GM18868 (cell line): ENCODE measurements around the gene NRDC.
"Not testable (repeated sequence)": the region's sequence is repeated elsewhere in the genome, so short reads cannot be mapped to it uniquely, and the experiment has no call there.

Experiments
- ATAC-seq: cut with Tn5 transposase; IDR thresholded peaks from one replicate; pipeline ENCODE4 v1.9.1; 2021; ENCODE audit warnings: mild to moderate bottlenecking, moderate library complexity; ENCODE audit not compliant: unreplicated experiment

Gene NRDC

DNA sequence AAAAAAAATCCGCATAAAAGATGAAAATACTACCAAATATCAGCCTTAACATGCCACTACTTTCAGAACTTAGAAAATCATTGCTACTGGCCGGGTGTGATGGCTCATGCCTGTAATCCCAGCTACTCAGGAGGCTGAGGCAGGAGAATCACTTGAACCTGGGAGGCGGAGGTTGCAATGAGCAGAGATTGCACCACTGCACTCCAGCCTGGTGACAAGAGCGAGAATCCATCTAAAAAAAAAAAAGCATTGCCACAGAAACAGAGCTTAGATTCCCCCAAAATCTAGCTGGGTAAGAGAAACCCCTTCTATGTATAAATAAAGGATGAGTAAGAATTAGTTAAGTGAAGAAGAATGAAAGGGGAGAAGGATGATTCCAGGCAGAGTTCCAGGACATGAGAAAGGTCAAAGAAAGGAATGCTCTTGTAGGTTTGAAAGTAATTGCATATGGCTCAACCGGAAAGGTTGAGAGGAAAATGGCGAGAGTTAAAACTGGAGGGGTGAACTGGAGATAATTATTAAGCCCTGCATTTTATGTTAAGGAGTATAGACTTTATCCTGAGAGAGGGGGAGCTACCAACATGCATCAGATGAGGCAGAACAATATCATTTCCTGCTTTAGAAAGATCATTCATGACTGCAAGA lies 19.7 kb upstream of the NRDC start:
- ATAC-seq = no peak

DNA sequence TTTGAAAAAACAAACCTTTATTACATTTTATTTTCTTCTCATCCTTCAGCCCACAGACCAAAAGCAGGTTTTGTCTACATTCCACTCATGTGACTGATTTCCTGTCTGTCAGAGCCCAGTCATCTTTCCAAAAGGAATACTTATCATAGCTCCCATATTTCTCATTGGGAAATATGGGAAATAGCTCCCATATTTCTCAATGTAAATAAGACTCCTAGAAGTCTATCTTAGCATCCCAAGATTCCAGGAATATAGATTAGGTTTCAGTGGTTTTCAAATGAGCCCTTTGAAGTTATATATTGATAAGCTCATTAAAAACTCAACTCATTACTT lies 19.1 kb upstream of the NRDC start:
- ATAC-seq = no peak

DNA sequence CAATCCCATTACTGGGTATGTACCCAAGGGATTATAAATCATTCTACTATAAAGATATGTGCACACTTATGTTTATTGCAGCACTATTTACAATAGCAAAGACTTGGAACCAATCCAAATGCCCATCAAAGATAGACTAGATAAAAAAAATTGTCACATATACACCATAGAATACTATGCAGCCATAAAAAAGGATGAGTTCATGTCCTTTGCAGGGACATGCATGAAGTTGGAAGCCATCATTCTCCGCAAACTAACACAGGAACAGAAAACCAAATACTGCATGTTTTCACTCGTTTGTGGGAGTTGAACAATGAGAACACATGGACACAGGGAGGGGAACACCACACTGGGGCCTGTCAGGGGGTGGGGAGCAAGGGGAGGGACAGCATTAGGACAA lies 16.2 kb upstream of the NRDC start:
- ATAC-seq = not testable (repeated sequence)

DNA sequence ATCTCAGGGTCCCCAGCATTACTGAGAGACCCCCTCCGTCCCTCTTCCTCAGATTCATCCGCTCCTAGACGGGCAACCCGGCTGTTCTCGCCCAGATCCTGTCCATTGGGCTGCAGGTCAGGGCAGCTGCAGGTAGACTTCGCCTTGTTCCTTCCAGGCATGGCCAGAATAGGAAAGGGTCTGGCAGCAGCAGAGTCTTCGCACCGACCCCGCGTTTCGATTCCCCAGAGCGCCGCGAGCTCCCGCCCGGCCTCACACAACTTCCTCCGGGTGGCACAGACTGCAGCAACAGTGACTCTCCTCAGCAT lies 265 bp downstream of the NRDC start:
- ATAC-seq = no peak

DNA sequence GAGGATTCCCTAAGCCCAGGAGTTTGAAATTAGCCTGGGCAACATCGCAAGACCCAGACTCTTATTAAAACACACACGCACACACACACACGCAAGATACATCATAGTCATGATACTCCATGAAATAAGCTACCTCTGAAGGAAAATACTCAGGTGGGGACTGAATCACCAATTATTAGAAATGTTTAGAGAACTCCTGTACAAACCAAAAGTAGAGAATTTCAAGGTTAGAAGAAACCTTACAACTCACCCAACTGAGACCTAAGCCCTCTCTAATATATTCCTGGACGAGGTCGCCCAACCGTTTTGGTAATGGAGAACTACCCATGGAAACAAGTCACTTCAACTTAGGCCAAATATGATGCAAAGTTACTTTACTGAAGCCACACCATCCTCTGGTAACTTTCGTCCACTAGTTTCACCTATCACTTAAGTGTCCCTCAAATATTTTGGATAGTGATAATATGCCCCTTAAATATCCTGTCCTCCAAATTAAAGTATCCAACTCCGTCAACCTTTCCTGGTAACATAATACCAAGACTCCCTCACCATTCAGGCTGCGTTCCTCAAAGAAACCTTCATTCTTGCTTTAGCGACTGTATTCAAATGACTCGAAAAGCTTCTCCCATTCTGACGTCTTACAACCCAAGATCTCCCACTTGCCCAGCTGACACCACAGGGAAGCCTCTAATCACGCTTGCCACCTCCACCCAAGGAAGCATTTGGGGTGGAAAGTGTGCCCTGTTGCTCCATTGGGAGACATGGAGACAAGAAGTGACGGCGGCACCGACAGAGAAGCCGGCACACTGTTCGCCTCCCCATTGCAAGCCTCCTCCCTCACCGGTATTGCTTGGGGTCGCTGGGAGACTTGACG lies 856 bp downstream of the NRDC start:
- no peak for ATAC-seq

DNA sequence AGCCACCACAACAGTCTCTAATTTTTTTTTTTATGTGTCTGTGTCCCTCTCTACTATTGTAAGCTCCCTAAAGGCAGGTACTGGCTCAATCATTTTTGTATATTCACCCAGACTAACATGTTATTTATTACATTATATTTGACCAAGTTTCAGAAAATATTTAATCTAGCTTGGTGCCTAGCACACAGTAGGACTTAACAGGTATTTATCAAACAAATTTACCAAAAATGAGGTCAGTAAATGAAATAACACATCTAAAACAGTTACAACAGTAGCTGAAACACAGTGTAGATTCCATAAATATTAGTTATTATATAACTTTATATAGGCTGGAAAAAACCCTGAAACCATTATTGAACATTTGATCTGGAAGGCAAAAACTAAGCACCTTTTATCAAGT lies 2.7 kb downstream of the NRDC start:
- ATAC-seq = no peak

DNA sequence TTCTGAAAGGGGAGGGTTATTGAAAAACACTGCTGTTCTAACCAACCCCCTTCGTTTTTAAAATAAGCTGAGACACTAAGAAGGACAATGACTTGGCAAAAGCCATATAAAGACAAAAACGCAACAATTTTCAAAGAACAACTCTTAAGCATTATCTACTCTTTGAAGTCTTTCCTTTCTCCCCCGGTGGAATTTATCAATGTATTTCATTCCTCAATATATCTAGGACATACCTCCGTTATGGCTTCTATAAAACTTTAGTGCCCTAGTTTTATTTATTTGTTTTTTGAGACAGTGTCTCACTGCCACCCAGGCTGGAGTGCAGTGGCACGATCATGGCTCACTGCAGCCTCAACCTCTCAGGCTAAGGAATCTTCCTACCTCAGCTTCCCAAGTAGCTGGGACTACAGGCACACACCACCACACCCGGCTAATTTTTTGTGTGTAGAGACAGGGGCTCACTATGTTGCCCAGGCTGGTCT lies 3.2 kb downstream of the NRDC start:
- no peak for ATAC-seq

DNA sequence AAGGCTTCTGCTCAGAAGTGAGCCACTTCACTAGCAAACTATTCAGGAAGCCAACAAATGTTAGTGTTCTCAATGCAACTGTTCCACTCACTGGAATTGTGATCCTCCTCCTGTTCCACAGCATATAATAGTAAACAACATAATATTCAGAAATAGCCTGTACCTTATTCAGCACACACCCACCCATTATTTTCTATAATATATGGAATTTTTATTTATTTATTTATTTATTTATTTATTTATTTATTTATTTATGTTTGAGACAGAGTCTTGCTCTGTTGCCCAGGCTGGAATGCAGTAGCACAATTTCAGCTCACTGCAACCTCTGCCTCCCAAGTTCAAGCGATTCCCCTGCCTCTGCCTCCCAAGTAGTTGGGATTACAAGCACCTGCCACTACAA lies 5.3 kb downstream of the NRDC start:
- not testable (repeated sequence) for ATAC-seq

DNA sequence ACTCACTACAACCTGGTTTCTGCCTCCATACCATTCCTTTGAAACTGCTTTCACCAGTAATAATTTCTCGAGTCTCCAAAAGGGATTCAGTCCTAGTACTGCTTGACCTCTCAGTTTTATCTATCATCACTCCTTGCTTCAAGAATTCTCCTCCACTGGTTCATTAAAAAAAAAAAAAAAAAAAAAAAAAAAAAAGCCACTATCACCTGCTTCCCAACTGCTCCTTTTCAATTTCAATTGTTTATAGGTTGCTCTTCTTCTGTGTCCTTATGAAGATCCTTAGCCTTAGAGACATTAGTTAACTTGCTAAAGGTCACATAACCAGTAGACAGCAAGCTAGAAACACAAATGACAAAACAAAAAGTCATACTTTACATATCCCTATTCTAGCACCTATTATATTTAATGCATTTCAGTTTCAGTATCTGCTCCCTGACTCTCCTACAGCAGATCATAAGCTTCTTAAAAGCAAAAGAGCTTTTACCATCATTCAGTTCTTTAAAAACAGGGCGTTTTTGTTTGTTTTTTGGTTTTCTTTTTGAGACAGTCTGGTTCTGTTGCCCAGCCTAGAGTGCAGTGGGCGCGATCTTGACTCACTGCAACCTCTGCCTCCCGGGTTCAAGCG lies 7.1 kb downstream of the NRDC start:
- ATAC-seq = no peak

DNA sequence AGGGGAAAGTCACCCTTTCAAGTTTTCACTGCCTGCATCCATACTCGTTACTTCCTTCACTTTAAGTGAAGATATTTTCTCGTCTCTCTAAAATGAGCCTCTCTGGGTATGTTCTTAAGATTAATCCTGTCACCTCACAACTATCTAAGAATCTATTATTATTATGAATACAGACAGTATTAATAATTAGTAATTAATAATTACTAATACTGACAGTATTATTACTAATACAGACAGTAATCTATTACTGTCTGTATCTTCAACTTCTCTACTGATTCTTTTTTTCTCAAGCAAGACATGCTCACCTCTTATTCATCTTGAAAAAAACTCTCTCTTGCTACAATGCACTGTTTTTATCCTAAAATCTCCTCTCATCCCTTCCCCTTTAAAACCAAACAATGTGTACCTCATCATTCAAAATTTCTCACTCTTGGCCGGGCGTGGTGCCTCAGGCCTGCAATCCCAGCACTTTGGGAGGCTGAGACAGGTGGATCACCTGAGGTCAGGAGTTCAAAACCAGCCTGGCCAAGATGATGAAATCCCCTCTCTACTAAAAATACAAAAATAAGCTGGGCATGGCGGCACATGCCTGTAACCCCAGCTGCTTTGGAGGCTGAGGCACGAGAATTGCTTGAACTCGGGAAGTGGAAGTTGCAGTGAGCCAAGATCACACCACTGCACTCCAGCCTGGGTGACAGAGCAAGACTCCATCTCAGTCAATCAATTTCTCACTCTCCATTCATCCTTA lies 7.8 kb downstream of the NRDC start:
- no peak for ATAC-seq

DNA sequence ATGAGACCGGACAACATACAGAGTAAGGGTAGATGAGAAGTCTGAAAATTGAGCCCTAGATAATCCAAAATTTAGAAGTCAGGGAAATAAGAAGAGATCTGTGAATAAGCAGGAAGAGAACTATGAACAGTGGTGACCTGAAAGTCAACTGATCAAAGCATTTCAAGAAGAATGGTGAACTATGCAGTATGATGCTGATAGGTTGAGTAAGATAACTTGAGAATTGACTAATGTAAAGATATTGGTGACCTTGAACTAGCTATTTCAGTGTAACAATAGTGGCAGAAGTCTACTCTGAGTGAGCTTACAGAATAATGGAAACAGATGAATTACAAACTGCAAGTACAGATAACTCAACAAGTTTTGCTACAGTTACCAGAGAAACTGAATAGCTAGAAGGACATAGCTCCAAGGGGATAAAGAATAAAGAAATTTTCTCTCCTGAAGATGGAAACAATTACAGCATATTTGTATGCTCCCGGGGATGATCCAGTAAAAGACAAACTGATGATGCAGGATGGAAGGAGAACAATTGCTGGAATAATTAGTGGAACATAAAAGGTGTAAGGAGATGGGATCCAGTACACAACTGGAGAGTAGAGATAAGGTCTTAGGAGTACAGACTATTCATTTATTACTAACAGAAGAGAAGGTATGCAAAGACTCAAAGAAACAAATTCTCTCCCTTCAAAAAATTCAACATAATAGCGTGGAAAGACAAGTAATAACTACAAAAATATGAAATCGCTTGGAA lies 10.9 kb downstream of the NRDC start:
- no peak for ATAC-seq

DNA sequence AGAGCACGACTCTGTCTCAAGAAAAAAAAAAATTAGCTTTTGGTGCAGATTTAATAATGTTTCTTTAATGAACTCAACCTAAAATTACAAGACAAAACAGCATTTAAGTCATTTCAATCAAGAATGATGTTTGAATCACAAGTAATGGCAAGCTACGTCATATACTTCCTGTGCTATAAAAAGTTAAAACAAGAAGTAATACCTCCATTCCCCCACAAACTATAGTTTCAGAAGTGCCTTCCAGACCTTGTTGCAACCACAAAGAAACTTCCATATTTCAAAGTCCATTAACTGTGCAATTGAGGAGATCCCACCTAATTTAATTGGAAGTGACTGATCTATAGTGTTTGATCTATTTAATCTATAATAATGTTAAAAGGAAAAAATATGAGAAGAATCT lies 15.1 kb downstream of the NRDC start:
- peak; percentile 62 for ATAC-seq

DNA sequence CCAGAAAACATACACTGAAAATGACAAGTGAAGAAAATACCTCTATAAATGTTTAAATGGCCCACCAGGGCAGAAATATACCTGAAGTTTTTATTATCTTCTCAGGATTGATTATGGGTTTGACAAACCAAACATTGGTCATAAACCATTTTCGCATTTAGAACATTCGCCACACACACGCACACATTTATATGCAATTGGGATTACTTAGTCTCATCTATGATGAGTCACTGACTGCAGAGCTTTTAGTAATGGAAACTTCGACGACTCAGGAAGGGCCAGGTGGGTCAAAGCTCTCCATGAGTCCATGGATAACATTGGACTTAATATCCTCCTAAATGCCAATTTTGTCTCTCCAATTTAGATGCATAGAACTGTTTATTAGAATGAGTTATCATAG lies 16.9 kb downstream of the NRDC start:
- ATAC-seq = no peak

DNA sequence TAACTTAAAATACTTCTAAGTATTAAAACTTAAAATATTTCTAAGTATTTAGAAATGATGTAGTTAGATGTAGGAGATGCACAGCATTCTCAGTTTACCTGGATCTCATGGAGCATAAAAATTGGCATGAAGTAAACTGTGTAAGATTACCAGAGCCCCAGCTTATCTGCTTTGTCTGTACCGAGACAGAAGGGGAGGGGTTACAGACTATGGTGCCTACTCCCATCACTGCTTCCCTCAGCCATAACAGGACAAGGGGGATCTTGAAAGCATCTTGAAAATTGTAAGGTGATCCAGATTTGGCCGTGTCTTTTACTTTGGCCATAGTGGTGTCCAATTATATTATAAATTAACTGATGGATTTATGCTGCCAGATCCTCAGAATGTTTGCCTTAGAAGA lies 18.8 kb downstream of the NRDC start:
- ATAC-seq = no peak

DNA sequence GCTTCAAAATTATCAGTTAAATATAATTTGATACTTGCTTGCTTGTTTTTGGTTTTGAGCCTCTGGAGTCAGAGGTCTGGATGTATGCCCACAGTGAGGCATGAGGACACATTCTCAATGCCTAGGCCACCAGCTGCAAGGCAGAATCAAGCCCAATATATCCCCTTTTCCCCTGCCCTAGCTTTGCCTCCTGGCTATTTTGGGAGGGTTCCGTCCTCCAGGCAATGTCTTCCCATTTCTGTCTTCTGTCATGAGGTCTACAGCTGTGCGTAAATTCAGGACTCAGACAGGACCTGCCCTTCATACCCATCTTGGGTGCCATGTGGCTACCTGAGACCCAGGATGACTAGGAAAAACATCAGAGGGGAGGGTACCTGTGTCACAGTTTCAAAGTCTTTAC lies 19.2 kb downstream of the NRDC start:
- ATAC-seq = no peak

DNA sequence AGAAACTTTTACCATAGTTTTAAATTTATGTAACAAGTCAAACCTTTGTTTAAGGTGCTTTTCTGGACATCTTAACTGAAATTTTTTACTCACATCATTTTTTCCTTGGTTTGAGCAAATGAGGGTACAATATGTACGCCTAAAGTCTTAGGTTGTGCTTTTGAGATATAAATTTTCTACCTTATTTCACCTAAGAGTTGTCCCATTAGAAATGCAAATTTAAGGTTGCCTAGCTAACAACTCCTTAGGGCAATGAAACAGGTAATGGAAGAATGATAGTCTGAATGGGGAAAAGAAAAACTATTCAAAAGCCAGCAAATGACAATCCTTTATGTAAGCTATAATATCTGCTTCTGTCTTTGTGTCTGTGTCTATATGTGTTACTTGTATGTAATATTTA lies 19.6 kb downstream of the NRDC start:
- no peak for ATAC-seq

DNA sequence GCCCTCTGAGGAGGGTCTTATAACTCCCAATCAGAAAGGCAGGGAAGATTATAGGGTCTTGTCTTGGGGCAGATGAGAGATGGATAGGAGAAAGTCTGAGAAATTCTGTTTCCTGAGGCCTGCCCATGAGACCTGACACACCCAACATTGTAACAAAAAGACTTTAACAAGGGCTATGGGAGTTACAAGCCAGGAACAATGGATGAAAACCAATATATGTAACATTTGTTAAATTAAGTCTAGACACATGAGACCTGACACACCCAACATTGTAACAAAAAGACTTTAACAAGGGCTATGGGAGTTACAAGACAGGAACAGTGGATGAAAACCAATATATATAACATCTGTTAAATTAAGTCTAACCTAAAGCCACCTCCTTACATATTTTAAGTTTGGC lies 21.8 kb downstream of the NRDC start:
- ATAC-seq = no peak

DNA sequence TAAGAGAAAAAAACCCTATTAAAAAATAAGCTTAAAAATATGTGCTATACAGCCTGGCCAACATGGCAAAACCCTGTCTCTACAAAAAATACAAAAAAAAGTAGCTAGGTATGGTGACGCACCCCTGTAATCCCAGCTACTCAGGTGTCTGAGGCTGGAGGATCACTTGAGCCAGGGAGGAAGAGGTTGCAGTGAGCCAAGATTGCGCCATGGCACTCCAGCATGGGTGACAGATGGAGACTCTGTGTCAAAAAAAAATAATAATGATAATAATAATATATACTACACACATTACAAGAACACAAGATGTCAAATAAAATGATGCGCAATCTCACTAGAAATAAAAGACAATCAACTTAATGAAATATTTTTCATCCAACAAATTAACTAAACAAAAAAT lies 22.9 kb downstream of the NRDC start:
- no peak for ATAC-seq

DNA sequence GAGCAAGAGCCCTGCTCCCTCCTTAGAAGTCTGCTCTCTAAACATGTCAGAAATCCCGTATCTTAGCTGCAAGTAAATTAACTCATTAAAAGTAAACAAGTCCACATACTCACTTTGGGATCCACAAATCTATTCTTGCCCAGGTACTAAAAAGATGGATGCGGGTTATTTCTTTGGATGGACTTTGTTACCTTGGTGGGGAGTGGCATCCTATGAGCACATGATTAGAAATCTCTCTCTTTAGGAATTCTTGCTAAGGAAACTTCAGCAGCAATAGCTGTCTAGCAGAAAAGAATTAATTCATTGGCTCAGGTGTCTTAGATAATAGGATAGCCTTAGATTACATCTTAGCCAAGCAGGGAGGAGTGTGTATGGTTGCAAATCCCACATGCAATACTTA lies 25.2 kb downstream of the NRDC start:
- ATAC-seq = no peak

DNA sequence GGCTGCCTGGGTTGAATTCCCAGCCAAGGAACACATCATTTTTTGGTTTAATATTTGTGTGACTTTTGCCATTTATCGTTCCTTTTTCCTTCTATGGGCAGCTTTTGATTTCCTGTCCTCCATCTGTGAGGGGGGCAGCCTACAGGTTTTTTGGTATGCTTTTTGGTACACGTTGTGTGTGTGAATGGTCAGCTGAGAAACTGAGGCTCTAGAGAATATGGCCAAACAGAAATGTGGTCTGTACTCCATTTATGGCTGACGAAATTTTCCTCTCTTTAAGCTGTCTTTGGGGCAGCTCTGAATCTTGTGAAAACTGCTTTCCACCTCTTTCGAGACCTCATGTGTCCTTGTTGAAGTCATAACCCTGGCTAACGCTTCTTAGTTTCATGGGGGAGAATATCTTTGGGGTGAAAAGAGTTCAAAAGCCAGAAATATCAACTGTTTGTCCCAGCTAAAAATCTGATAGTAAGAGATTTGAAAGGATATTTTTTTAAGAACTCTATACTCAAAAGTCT lies 26.6 kb downstream of the NRDC start:
- no peak for ATAC-seq
